Small intestine (tissue), 7 donors: ENCODE results near the gene TJP2. TPM values are rescaled to one million over a fixed set of nuclear protein-coding genes. Genes with fewer than 3 reads are reported as not detected.
"Not testable (repeated sequence)": the region's sequence is repeated elsewhere in the genome, so short reads cannot be mapped to it uniquely, and the experiment has no call there.

Source experiments
- DNase-seq, 2 donors: peaks; one replicate each; pipeline versions ENCODE4 v3.0.0 to v3.0.0-alpha.2; 2013
- FAIRE-seq: peaks from 2 replicates; lab custom pipeline; 2012; peaks lifted over from hg19 to GRCh38; lab: Jason Lieb, UNC
- H3K27ac ChIP-seq, 3 donors: one replicate each; pipeline ENCODE4 v1.5.1; 2013; ENCODE audit warnings: low read length in 2 of 3, mild to moderate bottlenecking in 2 of 3, control low read depth in 1 of 3, inconsistent platforms in 1 of 3, low read depth in 1 of 3, moderate library complexity in 1 of 3
- H3K27me3 ChIP-seq, 3 donors: one replicate each; pipeline ENCODE4 v1.6.1; 2013; ENCODE audit warnings: low read length in 3 of 3, inconsistent platforms in 1 of 3; ENCODE audit not compliant: control insufficient read depth in 3 of 3, insufficient read depth in 3 of 3
- H3K36me3 ChIP-seq, 3 donors: one replicate each; pipeline ENCODE4 v1.6.1; 2013; ENCODE audit warnings: low read length in 3 of 3, inconsistent platforms in 1 of 3, low read depth in 1 of 3, mild to moderate bottlenecking in 1 of 3, moderate library complexity in 1 of 3; ENCODE audit not compliant: control insufficient read depth in 3 of 3, insufficient read depth in 2 of 3
- H3K4me1 ChIP-seq, 3 donors: one replicate each; pipeline ENCODE4 v1.6.1; 2013; ENCODE audit warnings: low read length in 2 of 3, inconsistent platforms in 1 of 3, low read depth in 1 of 3, mild to moderate bottlenecking in 1 of 3, moderate library complexity in 1 of 3; ENCODE audit not compliant: control insufficient read depth in 3 of 3, insufficient read depth in 2 of 3
- H3K4me3 ChIP-seq, 3 donors: one replicate each; pipeline ENCODE4 v1.5.1; 2013; ENCODE audit warnings: low read length in 3 of 3, control low read depth in 1 of 3, inconsistent platforms in 1 of 3, low read depth in 1 of 3, mild to moderate bottlenecking in 1 of 3, moderate library complexity in 1 of 3
- H3K9me3 ChIP-seq, 2 donors: one replicate each; pipeline ENCODE4 v1.6.1; 2013; ENCODE audit warnings: low read depth in 1 of 2, low read length in 1 of 2; ENCODE audit not compliant: control insufficient read depth in 2 of 2, insufficient read depth in 1 of 2
- WGBS, 3 donors: extraction: QIAGEN DNeasy Blood & Tissue Kit; methylation state at CpG; one replicate each; pipeline ENCODE4 v1.1.7; 2013; 5-methylcytosine and 5-hydroxymethylcytosine counted together
- polyA plus RNA-seq, 4 donors: library from polyadenylated mRNA; stranded (reverse) in 3 of 4; unstranded in 1 of 4; fragments of 200-250 nt in 3 of 4; fragments of 120-200 nt in 1 of 4; gene quantifications; one replicate each; pipeline versions ENCODE4 v1.2.1 to v1.2.3, GENCODE V29; 2013
- donor health status: healthy with polysubstance abuse.
- donor health status: control.
- donor health status: control.
- donor health status: Bipolar disorder and iron deficiency.
- donor health status: healthy.

Gene TJP2
- polyA plus RNA-seq, 4 donors: 48.3 to 191 (median 98.7) TPM

- no peak for FAIRE-seq
- WGBS, 3 donors: 87 to 90% (median 88%) methylated on average over 7 of the region's 7 CpGs
- DNase-seq: no peak
These were observed 22.6 kb upstream of the TJP2 start for GRCh38 chr9:69151506-69151905.

GRCh38 chr9:69153707-69154521 is 20.2 kb upstream of the TJP2 start:
- FAIRE-seq (no peak), DNase-seq (no peak)
- Histone ChIP-seq H3K9me3 (no peaks in the 10 kb centered on the region), H3K36me3 (peaks cover 0 to 47% (median 0%) of the 10 kb centered on the region in 3 donors), H3K27me3 (no peaks in the 10 kb centered on the region), H3K27ac (no peak overlapping the region), H3K4me3 (no peak overlapping the region), H3K4me1 (no peaks in the 10 kb centered on the region)
- 75 to 86% (median 79%) methylated on average over 9 of the region's 9 CpGs for WGBS, 3 donors

More at GRCh38 chr9:69151506-69151905, 22.6 kb upstream of the TJP2 start:
- no peaks in the 10 kb centered on the region for H3K9me3 ChIP-seq
- no peak overlapping the region for H3K4me3 ChIP-seq
- H3K36me3 ChIP-seq: peaks cover 0 to 43% (median 0%) of the 10 kb centered on the region in 3 donors
- H3K27me3 ChIP-seq: no peaks in the 10 kb centered on the region
- no peaks in the 10 kb centered on the region for H3K4me1 ChIP-seq
- H3K27ac ChIP-seq: no peak overlapping the region

GRCh38 chr9:69155341-69156030 is 18.6 kb upstream of the TJP2 start:
- Histone ChIP-seq H3K4me3 (no peak overlapping the region), H3K27ac (no peak overlapping the region), H3K36me3 (peaks cover 0 to 43% (median 2%) of the 10 kb centered on the region in 3 donors), H3K4me1 (no peaks in the 10 kb centered on the region), H3K9me3 (no peaks in the 10 kb centered on the region), H3K27me3 (no peaks in the 10 kb centered on the region)
- no peak for FAIRE-seq
- WGBS, 3 donors: 77 to 84% (median 81%) methylated on average over 8 of the region's 8 CpGs
- no peak for DNase-seq

- Histone ChIP-seq H3K9me3 (no peaks in the 10 kb centered on the region), H3K27ac (no peak overlapping the region), H3K4me3 (no peak overlapping the region), H3K36me3 (peaks cover 0 to 48% (median 2%) of the 10 kb centered on the region in 3 donors), H3K27me3 (no peaks in the 10 kb centered on the region), H3K4me1 (no peaks in the 10 kb centered on the region)
- 90 to 94% (median 90%) methylated on average over 8 of the region's 8 CpGs for WGBS, 3 donors
- no peak for FAIRE-seq
- DNase-seq: no peak
These were observed 16.2 kb upstream of the TJP2 start for GRCh38 chr9:69157751-69158466.

- no peak overlapping the region for H3K4me3 ChIP-seq
- no peak for DNase-seq
- H3K27ac ChIP-seq: no peak overlapping the region
- WGBS, 3 donors: 78 to 85% (median 84%) methylated on average over 3 of the region's 3 CpGs
- no peaks in the 10 kb centered on the region for H3K9me3 ChIP-seq
- peaks cover 0 to 45% (median 2%) of the 10 kb centered on the region in 3 donors for H3K36me3 ChIP-seq
- no peaks in the 10 kb centered on the region for H3K27me3 ChIP-seq
- no peak for FAIRE-seq
- H3K4me1 ChIP-seq: no peaks in the 10 kb centered on the region
These were observed 15.6 kb upstream of the TJP2 start for GRCh38 chr9:69158471-69158870.

- H3K27me3 ChIP-seq, H3K27ac ChIP-seq, DNase-seq, FAIRE-seq, H3K9me3 ChIP-seq, H3K4me3 ChIP-seq, H3K4me1 ChIP-seq: not testable (repeated sequence)
- WGBS, 3 donors: 87 to 96% (median 93%) methylated on average over 8 of the region's 8 CpGs
- peaks cover 0 to 32% (median 2%) of the 10 kb centered on the region in 3 donors for H3K36me3 ChIP-seq
These were observed 9.5 kb upstream of the TJP2 start for GRCh38 chr9:69164573-69164972.

- Histone ChIP-seq H3K9me3 (no peaks in the 10 kb centered on the region), H3K4me1 (no peaks in the 10 kb centered on the region), H3K27ac (no peak overlapping the region), H3K4me3 (no peak overlapping the region), H3K36me3 (peaks cover 0 to 34% (median 0%) of the 10 kb centered on the region in 3 donors), H3K27me3 (no peaks in the 10 kb centered on the region)
- WGBS, 3 donors: 92 to 93% (median 93%) methylated on average over 6 of the region's 6 CpGs
- FAIRE-seq: no peak
- DNase-seq: no peak
These were observed 8.5 kb upstream of the TJP2 start for GRCh38 chr9:69165581-69165980.

GRCh38 chr9:69168709-69169217 is 5.3 kb upstream of the TJP2 start:
- WGBS, 3 donors: 21 to 31% (median 22%) methylated on average over 13 of the region's 13 CpGs
- DNase-seq (peak; percentile 59 to 86), FAIRE-seq (no peak)
- peaks cover 0 to 26% (median 0%) of the 10 kb centered on the region in 3 donors for H3K36me3 ChIP-seq
- no peaks in the 10 kb centered on the region for H3K27me3 ChIP-seq
- peaks cover 0 to 4% (median 0%) of the 10 kb centered on the region in 3 donors for H3K4me1 ChIP-seq
- no peak overlapping the region for H3K4me3 ChIP-seq
- no peak overlapping the region for H3K27ac ChIP-seq
- H3K9me3 ChIP-seq: no peaks in the 10 kb centered on the region
